A549 (cell line): ENCODE measurements around the gene AMZ2. TPM values are rescaled to one million over a fixed set of nuclear protein-coding genes. Genes with fewer than 3 reads are reported as not detected.
A peak's percentile ranks its signal among the peaks of the same experiment; 100 is the strongest.

Source experiments
- ATAC-seq, 2 experiments: fragments of 200-7000 bp in 1 of 2; fragments of >200 bp in 1 of 2; cut with Nextera tagmentation in 1 of 2; cut with Tn5 transposase in 1 of 2; 3 replicates each; pipeline versions ENCODE4 v1.8.0 to v1.9.1; 2018 to 2020; ENCODE audit warnings: mild to moderate bottlenecking in 1 of 2, moderate library complexity in 1 of 2
- CTCF ChIA-PET: fragments of 300-600 bp; sonication (Branson Sonifier 250); formaldehyde crosslinking; extraction: SDS; loops from one replicate; lab custom pipeline; 2021; ENCODE audit warnings: antibody characterized with exemption, inconsistent platforms; lab: Yijun Ruan, JAX
- POLR2A ChIA-PET: fragments of 350-600 bp; formaldehyde crosslinking; extraction: SDS; loops from one replicate; lab custom pipeline; 2021; ENCODE audit warnings: antibody characterized with exemption, inconsistent platforms; lab: Yijun Ruan, JAX
- DNase-seq, 2 experiments: peaks; one replicate each; pipeline versions ENCODE4 v3.0.0 to v3.0.0-alpha.2; 2011 to 2016; ENCODE audit warnings: low read depth in 1 of 2, low spot score in 1 of 2
- FAIRE-seq: peaks from 2 replicates; lab custom pipeline; 2011; peaks lifted over from hg19 to GRCh38; lab: Jason Lieb, UNC
- H3K27ac ChIP-seq, 2 experiments: fragments of >200 bp; sonication (Bioruptor Twin); formaldehyde crosslinking; 3 replicates each; pipeline ENCODE4 v1.5.1; 2016 to 2017
- H3K4me1 ChIP-seq: fragments of >200 bp; sonication (Bioruptor Twin); formaldehyde crosslinking; 3 replicates; pipeline ENCODE4 v1.6.1; 2016
- H3K4me2 ChIP-seq: fragments of >200 bp; sonication (Bioruptor Twin); formaldehyde crosslinking; 3 replicates; pipeline ENCODE4 v1.6.1; 2016
- H3K4me3 ChIP-seq: fragments of >200 bp; sonication (Bioruptor Twin); formaldehyde crosslinking; 3 replicates; pipeline ENCODE4 v1.5.1; 2016
- H3K9me3 ChIP-seq: fragments of >200 bp; sonication (Bioruptor Twin); formaldehyde crosslinking; 3 replicates; pipeline ENCODE4 v1.6.1; 2016
- CEBPB ChIP-seq, 2 experiments: fragments of >200 bp in 1 of 2; sonication (Bioruptor Twin) in 1 of 2; formaldehyde crosslinking in 1 of 2; IDR thresholded peaks; 2 replicates each; pipeline ENCODE4 v1.6.1; 2012 to 2016
- FOSL2 ChIP-seq, 2 experiments: fragments of 450-650 bp in 1 of 2; fragments of >200 bp in 1 of 2; sonication (Bioruptor Twin) in 1 of 2; formaldehyde crosslinking; IDR thresholded peaks; 2 replicates each; pipeline versions ENCODE4 v1.5.0 to v1.6.1; 2016 to 2020; ENCODE audit warnings: mild to moderate bottlenecking in 1 of 2, moderate library complexity in 1 of 2
- HDAC2 ChIP-seq: fragments of 200-600 bp; sonication (generic); IDR thresholded peaks from 2 replicates; pipeline ENCODE4 v1.6.1; 2016
- HEYL ChIP-seq: fragments of 250-450 bp; sonication (Bioruptor Pico); IDR thresholded peaks from 2 replicates; pipeline ENCODE4 v1.8.0; 2021; ENCODE audit warnings: mild to moderate bottlenecking, moderate library complexity
- HOXA7 ChIP-seq: fragments of 250-450 bp; sonication (Bioruptor Pico); IDR thresholded peaks from 2 replicates; pipeline ENCODE4 v1.5.0; 2020; ENCODE audit warnings: mild to moderate bottlenecking, moderate library complexity
- HOXB13 ChIP-seq: fragments of 250-450 bp; sonication (Bioruptor Pico); IDR thresholded peaks from 2 replicates; pipeline ENCODE4 v1.5.0; 2020; ENCODE audit warnings: low read depth, mild to moderate bottlenecking, moderate library complexity
- KDM1A ChIP-seq: fragments of 200-600 bp; sonication (generic); IDR thresholded peaks from 2 replicates; pipeline ENCODE4 v1.6.1; 2016; ENCODE audit warnings: low read depth, mild to moderate bottlenecking
- KDM5A ChIP-seq: fragments of 200-600 bp; sonication (generic); IDR thresholded peaks from 2 replicates; pipeline ENCODE4 v1.6.1; 2016; ENCODE audit warnings: antibody characterized with exemption, mild to moderate bottlenecking
- MAFK ChIP-seq: fragments of 450-650 bp; IDR thresholded peaks from 2 replicates; pipeline ENCODE4 v1.6.1; 2014; ENCODE audit not compliant: partially characterized antibody
- PHF8 ChIP-seq: fragments of 200-600 bp; sonication (generic); IDR thresholded peaks from 2 replicates; pipeline ENCODE4 v1.6.1; 2016; ENCODE audit warnings: low read depth, mild to moderate bottlenecking, antibody characterized with exemption, moderate library complexity, borderline replicate concordance
- POLR2A ChIP-seq: IDR thresholded peaks from 2 replicates; pipeline ENCODE4 v1.6.1; 2012; ENCODE audit warnings: mild to moderate bottlenecking, low read length
- POLR2AphosphoS2 ChIP-seq: conservative IDR thresholded peaks from 2 replicates; pipeline ENCODE4 v1.6.1; 2012; ENCODE audit warnings: low read length, improper control_type of control experiment, inconsistent platforms
- RAD21 ChIP-seq, 2 experiments: fragments of >200 bp in 1 of 2; sonication (Bioruptor Twin) in 1 of 2; formaldehyde crosslinking in 1 of 2; IDR thresholded peaks in 1 of 2; conservative IDR thresholded peaks in 1 of 2; 2 replicates in 1 of 2; 3 replicates in 1 of 2; pipeline ENCODE4 v1.6.1; 2012 to 2018; ENCODE audit warnings: inconsistent platforms in 1 of 2
- RCOR1 ChIP-seq: fragments of 150-350 bp; IDR thresholded peaks from 2 replicates; pipeline ENCODE4 v1.6.1; 2014; ENCODE audit warnings: antibody characterized with exemption, low read length, low read depth
- RFX5 ChIP-seq: fragments of 450-650 bp; IDR thresholded peaks from 2 replicates; pipeline ENCODE4 v1.7.1; 2014; ENCODE audit warnings: antibody characterized with exemption, mild to moderate bottlenecking, moderate library complexity
- SREBF2 ChIP-seq: fragments of 450-650 bp; IDR thresholded peaks from 2 replicates; pipeline ENCODE4 v1.6.1; 2014; ENCODE audit warnings: mild to moderate bottlenecking, moderate library complexity
- ZFP36 ChIP-seq: fragments of 450-650 bp; IDR thresholded peaks from 2 replicates; pipeline ENCODE4 v1.6.1; 2014; ENCODE audit warnings: borderline replicate concordance; ENCODE audit not compliant: partially characterized antibody
- WGBS: methylation state at CpG from one replicate; pipeline ENCODE4 v1.1.6; 2017; ENCODE audit errors: missing lambda C conversion rate; 5-methylcytosine and 5-hydroxymethylcytosine counted together
- polyA plus RNA-seq, 4 experiments: library from polyadenylated mRNA; depleted of rRNA in 3 of 4; stranded (reverse); fragments of >200 nt; fragmentation: RNase III in 1 of 4; extraction: RNeasy Plus Mini Kit Qiagen cat#74134 plus additional on column Dnase treatment in 1 of 4; gene quantifications; 2 replicates in 3 of 4; 3 replicates in 1 of 4; pipeline ENCODE4 v1.2.3, GENCODE V29; 2011 to 2017
- TF ChIP-seq, protein P1 (sequence below): fragments of >200 bp; sonication (Bioruptor Twin); formaldehyde crosslinking; IDR thresholded peaks from 3 replicates; pipeline ENCODE4 v1.5.1; 2016
- TF ChIP-seq, protein P2 (sequence below): fragments of 200-600 bp; sonication (generic); IDR thresholded peaks from 2 replicates; pipeline ENCODE4 v1.6.1; 2016; ENCODE audit warnings: antibody characterized with exemption, mild to moderate bottlenecking, moderate library complexity

AMZ2 gene
- polyA plus RNA-seq, 2 of the 4 experiments (the other 2 are of a cell fraction), result 105 to 201 TPM

DNA sequence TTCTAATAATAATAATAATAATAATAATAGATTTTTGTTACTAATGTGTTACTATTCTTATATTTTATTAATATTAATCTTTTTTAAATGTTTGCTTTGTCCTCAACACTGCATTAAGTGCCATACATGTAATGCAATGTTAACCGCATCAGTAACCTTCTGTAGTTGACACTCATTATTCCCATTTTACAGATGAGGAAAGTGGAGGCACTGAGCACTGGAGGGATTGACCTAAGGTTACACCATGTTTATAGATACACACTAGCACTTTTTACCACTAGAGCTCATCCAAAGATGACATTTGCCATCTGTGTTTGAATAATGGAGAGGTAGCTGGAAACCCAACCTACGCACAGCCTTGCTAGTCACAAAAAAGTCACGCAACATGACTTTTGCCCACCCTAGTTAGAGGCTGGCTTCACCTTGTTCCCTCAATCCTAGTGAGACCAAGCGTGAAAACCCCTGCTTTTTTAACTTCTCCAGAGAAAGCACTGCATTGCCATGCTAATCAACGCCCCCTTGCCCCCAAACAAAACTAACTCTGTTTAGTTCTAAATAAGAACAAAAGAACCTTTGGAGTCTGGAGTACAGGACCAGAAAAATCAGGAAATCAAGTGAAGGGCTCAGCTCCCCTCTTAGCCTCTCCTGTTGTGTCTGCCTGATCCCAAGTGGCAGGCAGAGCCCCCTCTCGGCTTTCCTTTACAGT lies 45.8 kb downstream of the AMZ2 start:
- POLR2A ChIA-PET, result no interaction called here
- Histone ChIP-seq H3K9me3 (no peaks in the 10 kb centered on the region), H3K4me3 (no peak overlapping the region), H3K27ac (no peak overlapping the region), H3K4me2 (no peak overlapping the region), H3K4me1 (peaks cover 9% of the 10 kb centered on the region; the same call in 2 of the 3 replicates)
- ATAC-seq (no peak), DNase-seq (no peak), FAIRE-seq (no peak)
- 89% methylated on average over 6 of the region's 6 CpGs for WGBS
- TF ChIP-seq, protein P1, sequence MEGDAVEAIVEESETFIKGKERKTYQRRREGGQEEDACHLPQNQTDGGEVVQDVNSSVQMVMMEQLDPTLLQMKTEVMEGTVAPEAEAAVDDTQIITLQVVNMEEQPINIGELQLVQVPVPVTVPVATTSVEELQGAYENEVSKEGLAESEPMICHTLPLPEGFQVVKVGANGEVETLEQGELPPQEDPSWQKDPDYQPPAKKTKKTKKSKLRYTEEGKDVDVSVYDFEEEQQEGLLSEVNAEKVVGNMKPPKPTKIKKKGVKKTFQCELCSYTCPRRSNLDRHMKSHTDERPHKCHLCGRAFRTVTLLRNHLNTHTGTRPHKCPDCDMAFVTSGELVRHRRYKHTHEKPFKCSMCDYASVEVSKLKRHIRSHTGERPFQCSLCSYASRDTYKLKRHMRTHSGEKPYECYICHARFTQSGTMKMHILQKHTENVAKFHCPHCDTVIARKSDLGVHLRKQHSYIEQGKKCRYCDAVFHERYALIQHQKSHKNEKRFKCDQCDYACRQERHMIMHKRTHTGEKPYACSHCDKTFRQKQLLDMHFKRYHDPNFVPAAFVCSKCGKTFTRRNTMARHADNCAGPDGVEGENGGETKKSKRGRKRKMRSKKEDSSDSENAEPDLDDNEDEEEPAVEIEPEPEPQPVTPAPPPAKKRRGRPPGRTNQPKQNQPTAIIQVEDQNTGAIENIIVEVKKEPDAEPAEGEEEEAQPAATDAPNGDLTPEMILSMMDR, result no peak
- TF ChIP-seq CEBPB (IDR thresholded peaks at IDR 0.05) (no peak), HDAC2 (peak; percentile 49; the same call in 1 of the 2 replicates), MAFK (no peak), HEYL (CRISPR knock-in tag) (no peak), KDM1A (peak; percentile 65; the same call in 1 of the 2 replicates)
- CTCF ChIA-PET, result interaction anchor here (1.3 to 2.3 kb wide), 7 partner anchors 30 to 172 kb away, joined by 3 to 7 read pairs (median 3); no protein-coding TSS in a partner anchor

DNA sequence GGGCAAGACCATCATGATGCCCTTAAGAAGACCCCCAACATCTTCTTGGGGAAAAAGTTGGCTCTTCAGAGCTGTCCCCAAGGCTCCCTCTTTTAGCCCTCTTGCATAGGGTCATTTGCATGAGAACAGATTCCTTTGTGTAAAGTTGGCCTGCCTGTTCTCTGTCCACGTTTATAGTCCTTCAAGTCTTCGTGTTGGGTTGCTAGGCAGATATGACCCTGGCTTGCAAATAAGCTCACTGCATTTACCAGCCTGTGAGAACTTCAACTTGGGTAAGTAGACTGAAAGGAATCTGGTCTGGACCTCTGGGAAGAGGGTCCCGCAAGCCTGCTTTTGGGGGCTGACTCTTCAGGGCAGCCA lies 46.3 kb downstream of the AMZ2 start:
- ATAC-seq (no peak), FAIRE-seq (no peak)
- POLR2A ChIA-PET, result no interaction called here

DNA sequence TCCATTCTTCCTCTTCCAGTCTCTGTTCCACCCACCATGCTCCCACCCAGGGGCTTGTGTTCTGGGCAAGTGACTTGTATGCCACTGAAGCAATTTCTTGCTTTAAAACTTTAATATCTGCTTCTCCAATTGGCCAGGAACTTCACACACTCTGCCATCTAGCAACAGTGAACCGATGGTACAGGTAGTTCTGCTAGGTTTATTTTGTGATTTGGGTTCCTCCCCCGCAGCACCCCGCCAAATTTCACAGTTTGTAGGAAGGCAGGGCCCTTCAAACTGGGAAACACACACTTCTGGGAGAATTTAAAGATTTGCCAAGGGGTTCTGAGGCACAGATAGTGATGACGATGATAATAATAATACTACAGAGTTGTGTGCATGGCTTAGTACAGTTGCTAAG lies 46.8 kb downstream of the AMZ2 start:
- FAIRE-seq (no peak), ATAC-seq (no peak), DNase-seq (no peak)
- whole genome bisulfite sequencing, result 77% methylated on average over 4 of the region's 4 CpGs
- ChIA-PET POLR2A (no interaction called here), CTCF (interaction anchor here (1.3 kb wide), 2 partner anchors 31 to 142 kb away, joined by 3 read pairs; no protein-coding TSS in a partner anchor)
- Histone ChIP-seq H3K9me3 (no peaks in the 10 kb centered on the region), H3K27ac (no peak overlapping the region), H3K4me3 (no peak overlapping the region), H3K4me2 (no peak overlapping the region), H3K4me1 (peaks cover 9% of the 10 kb centered on the region; the same call in 2 of the 3 replicates)
- TF ChIP-seq RAD21 (conservative IDR thresholded peaks at IDR 0.05 in 1 of 2, IDR thresholded peaks at IDR 0.05 in 1 of 2) (no peak), HOXA7 (no peak), KDM5A (no peak), HOXB13 (CRISPR knock-in tag) (no peak), RCOR1 (no peak), ZFP36 (no peak), KDM1A (no peak), PHF8 (no peak)
- TF ChIP-seq, protein P2, sequence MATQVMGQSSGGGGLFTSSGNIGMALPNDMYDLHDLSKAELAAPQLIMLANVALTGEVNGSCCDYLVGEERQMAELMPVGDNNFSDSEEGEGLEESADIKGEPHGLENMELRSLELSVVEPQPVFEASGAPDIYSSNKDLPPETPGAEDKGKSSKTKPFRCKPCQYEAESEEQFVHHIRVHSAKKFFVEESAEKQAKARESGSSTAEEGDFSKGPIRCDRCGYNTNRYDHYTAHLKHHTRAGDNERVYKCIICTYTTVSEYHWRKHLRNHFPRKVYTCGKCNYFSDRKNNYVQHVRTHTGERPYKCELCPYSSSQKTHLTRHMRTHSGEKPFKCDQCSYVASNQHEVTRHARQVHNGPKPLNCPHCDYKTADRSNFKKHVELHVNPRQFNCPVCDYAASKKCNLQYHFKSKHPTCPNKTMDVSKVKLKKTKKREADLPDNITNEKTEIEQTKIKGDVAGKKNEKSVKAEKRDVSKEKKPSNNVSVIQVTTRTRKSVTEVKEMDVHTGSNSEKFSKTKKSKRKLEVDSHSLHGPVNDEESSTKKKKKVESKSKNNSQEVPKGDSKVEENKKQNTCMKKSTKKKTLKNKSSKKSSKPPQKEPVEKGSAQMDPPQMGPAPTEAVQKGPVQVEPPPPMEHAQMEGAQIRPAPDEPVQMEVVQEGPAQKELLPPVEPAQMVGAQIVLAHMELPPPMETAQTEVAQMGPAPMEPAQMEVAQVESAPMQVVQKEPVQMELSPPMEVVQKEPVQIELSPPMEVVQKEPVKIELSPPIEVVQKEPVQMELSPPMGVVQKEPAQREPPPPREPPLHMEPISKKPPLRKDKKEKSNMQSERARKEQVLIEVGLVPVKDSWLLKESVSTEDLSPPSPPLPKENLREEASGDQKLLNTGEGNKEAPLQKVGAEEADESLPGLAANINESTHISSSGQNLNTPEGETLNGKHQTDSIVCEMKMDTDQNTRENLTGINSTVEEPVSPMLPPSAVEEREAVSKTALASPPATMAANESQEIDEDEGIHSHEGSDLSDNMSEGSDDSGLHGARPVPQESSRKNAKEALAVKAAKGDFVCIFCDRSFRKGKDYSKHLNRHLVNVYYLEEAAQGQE, result no peak

More for the DNA sequence above, 46.3 kb downstream of the AMZ2 start:
- CTCF ChIA-PET, result interaction anchor here (1.3 kb wide), 2 partner anchors 30 to 142 kb away, joined by 3 read pairs; no protein-coding TSS in a partner anchor
- H3K4me2 ChIP-seq, result no peak overlapping the region
- no peak for DNase-seq
- 73% methylated on average over 3 of the region's 3 CpGs for WGBS
- H3K27ac ChIP-seq, result no peak overlapping the region
- H3K4me1 ChIP-seq, result peaks cover 9% of the 10 kb centered on the region; the same call in 2 of the 3 replicates
- H3K9me3 ChIP-seq, result no peaks in the 10 kb centered on the region
- H3K4me3 ChIP-seq, result no peak overlapping the region
- TF ChIP-seq POLR2A (no peak), FOSL2 (IDR thresholded peaks at IDR 0.05) (no peak), FOSL2 (CRISPR knock-in tag; IDR thresholded peaks at IDR 0.05) (no peak), RFX5 (peak; percentile 55; the same call in 1 of the 2 replicates), POLR2AphosphoS2 (no peak), SREBF2 (no peak), PHF8 (no peak)
